Measurements from ENCODE around the gene NHLH1. TPM values are rescaled to one million over a fixed set of nuclear protein-coding genes. Genes with fewer than 3 reads are reported as not detected.

NHLH1 gene
- total RNA-seq, 2 experiments from 2014 or later = 0.33 to 0.43 TPM

- POLR2A ChIA-PET = interaction anchor here (0.7 kb wide), 1 partner anchor 61 kb away, joined by 3 read pairs; no protein-coding TSS in a partner anchor
- Mint-ChIP-seq H3K36me3 (peaks cover 13% of the 10 kb centered on the region), H3K27ac (no peak overlapping the region), H3K9me3 (no peaks in the 10 kb centered on the region), H3K4me1 (peaks cover 36% of the 10 kb centered on the region), H3K27me3 (no peaks in the 10 kb centered on the region), H3K4me3 (peak overlapping the region; percentile 100)
- ATAC-seq (ENCODE audit: low read depth) (no peak), DNase-seq (no peak)
These were observed 21.9 kb upstream of the NHLH1 start for GRCh38 chr1:160344936-160345335.

- POLR2A ChIA-PET = no interaction called here
- DNase-seq (no peak), ATAC-seq (ENCODE audit: low read depth) (no peak)
- H3K27me3 Mint-ChIP-seq = no peaks in the 10 kb centered on the region
- peaks cover 16% of the 10 kb centered on the region for H3K36me3 Mint-ChIP-seq
- no peaks in the 10 kb centered on the region for H3K9me3 Mint-ChIP-seq
- H3K4me1 Mint-ChIP-seq = peaks cover 25% of the 10 kb centered on the region
- H3K4me3 Mint-ChIP-seq = no peak overlapping the region
- no peak overlapping the region for H3K27ac Mint-ChIP-seq
These were observed 20.4 kb upstream of the NHLH1 start for GRCh38 chr1:160346463-160346862.

- ATAC-seq (ENCODE audit: low read depth) (no peak), DNase-seq (no peak)
- peaks cover 18% of the 10 kb centered on the region for H3K36me3 Mint-ChIP-seq
- peaks cover 23% of the 10 kb centered on the region for H3K4me1 Mint-ChIP-seq
- H3K27me3 Mint-ChIP-seq = no peaks in the 10 kb centered on the region
- no peak overlapping the region for H3K4me3 Mint-ChIP-seq
- no peak overlapping the region for H3K27ac Mint-ChIP-seq
- POLR2A ChIA-PET = no interaction called here
- H3K9me3 Mint-ChIP-seq = no peaks in the 10 kb centered on the region
These were observed 19.9 kb upstream of the NHLH1 start for GRCh38 chr1:160346958-160347357.

GRCh38 chr1:160351629-160352028, 15.2 kb upstream of the NHLH1 start:
- no peak for DNase-seq
- Mint-ChIP-seq H3K27me3 (no peaks in the 10 kb centered on the region), H3K36me3 (peaks cover 25% of the 10 kb centered on the region), H3K27ac (no peak overlapping the region), H3K4me1 (peaks cover 8% of the 10 kb centered on the region), H3K4me3 (no peak overlapping the region), H3K9me3 (no peaks in the 10 kb centered on the region)
- ATAC-seq (ENCODE audit: low read depth) = no peak
- POLR2A ChIA-PET = no interaction called here

- peaks cover 27% of the 10 kb centered on the region for H3K36me3 Mint-ChIP-seq
- ATAC-seq (ENCODE audit: low read depth) = no peak
- no peak overlapping the region for H3K4me3 Mint-ChIP-seq
- H3K9me3 Mint-ChIP-seq = no peaks in the 10 kb centered on the region
- H3K4me1 Mint-ChIP-seq = no peaks in the 10 kb centered on the region
- no peaks in the 10 kb centered on the region for H3K27me3 Mint-ChIP-seq
- DNase-seq = no peak
- POLR2A ChIA-PET = interaction anchor here (0.8 kb wide), 1 partner anchor 9 kb away, joined by 3 read pairs; no protein-coding TSS in a partner anchor
- no peak overlapping the region for H3K27ac Mint-ChIP-seq
These were observed 14.3 kb upstream of the NHLH1 start for GRCh38 chr1:160352555-160352954.

- Mint-ChIP-seq H3K4me1 (no peaks in the 10 kb centered on the region), H3K9me3 (no peaks in the 10 kb centered on the region), H3K36me3 (peaks cover 30% of the 10 kb centered on the region), H3K27ac (no peak overlapping the region), H3K4me3 (no peak overlapping the region), H3K27me3 (no peaks in the 10 kb centered on the region)
- ATAC-seq (ENCODE audit: low read depth) (no peak), DNase-seq (no peak)
- POLR2A ChIA-PET = interaction anchor here (0.6 to 0.8 kb wide), 2 partner anchors 9 to 172 kb away, joined by 3 to 4 read pairs; no protein-coding TSS in a partner anchor
These were observed 13.6 kb upstream of the NHLH1 start for GRCh38 chr1:160353223-160353622.

GRCh38 chr1:160354388-160354985, 12.4 kb upstream of the NHLH1 start:
- DNase-seq (no peak), ATAC-seq (ENCODE audit: low read depth) (no peak)
- no peak overlapping the region for H3K4me3 Mint-ChIP-seq
- H3K36me3 Mint-ChIP-seq = peaks cover 33% of the 10 kb centered on the region
- H3K9me3 Mint-ChIP-seq = no peaks in the 10 kb centered on the region
- no peaks in the 10 kb centered on the region for H3K4me1 Mint-ChIP-seq
- H3K27me3 Mint-ChIP-seq = no peaks in the 10 kb centered on the region
- no peak overlapping the region for H3K27ac Mint-ChIP-seq
- POLR2A ChIA-PET = no interaction called here

GRCh38 chr1:160357286-160358002, 9.4 kb upstream of the NHLH1 start:
- H3K27me3 Mint-ChIP-seq = no peaks in the 10 kb centered on the region
- POLR2A ChIA-PET = no interaction called here

GRCh38 chr1:160358073-160358472, 8.8 kb upstream of the NHLH1 start:
- no peaks in the 10 kb centered on the region for H3K4me1 Mint-ChIP-seq
- H3K27me3 Mint-ChIP-seq = no peaks in the 10 kb centered on the region
- ATAC-seq (ENCODE audit: low read depth) (no peak), DNase-seq (no peak)
- H3K27ac Mint-ChIP-seq = no peak overlapping the region
- POLR2A ChIA-PET = no interaction called here
- peaks cover 25% of the 10 kb centered on the region for H3K36me3 Mint-ChIP-seq
- no peak overlapping the region for H3K4me3 Mint-ChIP-seq
- H3K9me3 Mint-ChIP-seq = no peaks in the 10 kb centered on the region

More at GRCh38 chr1:160357286-160358002, 9.4 kb upstream of the NHLH1 start:
- no peak overlapping the region for H3K27ac Mint-ChIP-seq
- DNase-seq (no peak), ATAC-seq (ENCODE audit: low read depth) (no peak)
- no peak overlapping the region for H3K4me3 Mint-ChIP-seq
- H3K36me3 Mint-ChIP-seq = peaks cover 25% of the 10 kb centered on the region
- no peaks in the 10 kb centered on the region for H3K9me3 Mint-ChIP-seq
- no peaks in the 10 kb centered on the region for H3K4me1 Mint-ChIP-seq

GRCh38 chr1:160359559-160360226, 7.2 kb upstream of the NHLH1 start:
- Mint-ChIP-seq H3K27me3 (no peaks in the 10 kb centered on the region), H3K36me3 (peaks cover 20% of the 10 kb centered on the region), H3K4me1 (peaks cover 3% of the 10 kb centered on the region), H3K27ac (no peak overlapping the region), H3K4me3 (no peak overlapping the region), H3K9me3 (no peaks in the 10 kb centered on the region)
- ATAC-seq (ENCODE audit: low read depth) (peak; percentile 20), DNase-seq (no peak)
- POLR2A ChIA-PET = no interaction called here

GRCh38 chr1:160360227-160360695, 6.6 kb upstream of the NHLH1 start:
- Mint-ChIP-seq H3K36me3 (peaks cover 15% of the 10 kb centered on the region), H3K4me3 (no peak overlapping the region), H3K4me1 (peaks cover 3% of the 10 kb centered on the region), H3K27ac (no peak overlapping the region), H3K9me3 (no peaks in the 10 kb centered on the region), H3K27me3 (no peaks in the 10 kb centered on the region)
- ATAC-seq (ENCODE audit: low read depth) (no peak), DNase-seq (no peak)
- POLR2A ChIA-PET = no interaction called here

GRCh38 chr1:160361199-160361598, 5.7 kb upstream of the NHLH1 start:
- Mint-ChIP-seq H3K4me3 (no peak overlapping the region), H3K9me3 (no peaks in the 10 kb centered on the region), H3K4me1 (peaks cover 3% of the 10 kb centered on the region), H3K36me3 (peaks cover 11% of the 10 kb centered on the region), H3K27ac (no peak overlapping the region), H3K27me3 (no peaks in the 10 kb centered on the region)
- POLR2A ChIA-PET = no interaction called here
- DNase-seq (no peak), ATAC-seq (ENCODE audit: low read depth) (no peak)

GRCh38 chr1:160361814-160362167, 5.1 kb upstream of the NHLH1 start:
- no peak overlapping the region for H3K27ac Mint-ChIP-seq

More at GRCh38 chr1:160361814-160362167, 5.1 kb upstream of the NHLH1 start:
- Mint-ChIP-seq H3K4me1 (peaks cover 3% of the 10 kb centered on the region), H3K36me3 (peaks cover 6% of the 10 kb centered on the region), H3K27me3 (no peaks in the 10 kb centered on the region), H3K4me3 (no peak overlapping the region), H3K9me3 (no peaks in the 10 kb centered on the region)
- POLR2A ChIA-PET = no interaction called here
- DNase-seq (no peak), ATAC-seq (ENCODE audit: low read depth) (no peak)
